ENCODE data around the gene CNTNAP2. TPM values are rescaled to one million over a fixed set of nuclear protein-coding genes. Genes with fewer than 3 reads are reported as not detected.

Gene CNTNAP2
- total and polyA plus RNA-seq, 2 donors from 2014 or later: 0.06 to 0.13 TPM

DNA sequence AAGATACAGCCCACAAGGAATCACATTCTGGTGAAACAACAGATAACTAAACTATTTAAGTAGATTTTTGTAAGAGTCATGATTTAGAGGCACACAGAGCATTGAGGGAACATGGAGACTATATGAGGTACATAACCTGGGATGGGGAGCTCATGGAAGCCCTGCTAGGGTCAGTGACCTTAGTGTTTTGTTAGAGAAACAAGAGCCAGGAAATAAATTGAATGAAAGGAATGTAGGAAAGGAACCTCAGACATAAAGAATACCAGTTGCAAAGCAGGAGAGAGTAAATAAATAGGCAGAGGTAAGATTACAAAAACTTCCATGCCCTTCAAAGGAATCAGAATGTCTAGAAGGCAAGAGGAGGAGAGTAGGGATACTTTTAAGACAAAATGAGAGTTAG, 1076.9 kb downstream of the CNTNAP2 start:
- Histone ChIP-seq H3K27ac (ENCODE audit: low read depth in 2 of 2, low read length in 2 of 2) (no peak overlapping the region), H3K27me3 (ENCODE audit: control insufficient read depth, insufficient read depth, low read length) (no peaks in the 10 kb centered on the region), H3K36me3 (ENCODE audit: control insufficient read depth in 2 of 3, insufficient read depth in 3 of 3, low read length in 3 of 3) (no peaks in the 10 kb centered on the region), H3K4me3 (ENCODE audit: low read length in 3 of 3) (no peak overlapping the region), H3K9me3 (ENCODE audit: control insufficient read depth in 2 of 3, insufficient read depth in 1 of 3, low read length in 3 of 3) (no peaks in the 10 kb centered on the region), H3K9ac (ENCODE audit: low read length in 3 of 3) (no peak overlapping the region), H3K4me1 (ENCODE audit: control insufficient read depth in 2 of 3, insufficient read depth in 2 of 3, low read depth in 1 of 3, low read length in 3 of 3) (no peaks in the 10 kb centered on the region)
- FAIRE-seq (no peak), DNase-seq (peak in 2 of 5 donors; percentile 55 to 64)
- TF ChIP-seq, protein P1, sequence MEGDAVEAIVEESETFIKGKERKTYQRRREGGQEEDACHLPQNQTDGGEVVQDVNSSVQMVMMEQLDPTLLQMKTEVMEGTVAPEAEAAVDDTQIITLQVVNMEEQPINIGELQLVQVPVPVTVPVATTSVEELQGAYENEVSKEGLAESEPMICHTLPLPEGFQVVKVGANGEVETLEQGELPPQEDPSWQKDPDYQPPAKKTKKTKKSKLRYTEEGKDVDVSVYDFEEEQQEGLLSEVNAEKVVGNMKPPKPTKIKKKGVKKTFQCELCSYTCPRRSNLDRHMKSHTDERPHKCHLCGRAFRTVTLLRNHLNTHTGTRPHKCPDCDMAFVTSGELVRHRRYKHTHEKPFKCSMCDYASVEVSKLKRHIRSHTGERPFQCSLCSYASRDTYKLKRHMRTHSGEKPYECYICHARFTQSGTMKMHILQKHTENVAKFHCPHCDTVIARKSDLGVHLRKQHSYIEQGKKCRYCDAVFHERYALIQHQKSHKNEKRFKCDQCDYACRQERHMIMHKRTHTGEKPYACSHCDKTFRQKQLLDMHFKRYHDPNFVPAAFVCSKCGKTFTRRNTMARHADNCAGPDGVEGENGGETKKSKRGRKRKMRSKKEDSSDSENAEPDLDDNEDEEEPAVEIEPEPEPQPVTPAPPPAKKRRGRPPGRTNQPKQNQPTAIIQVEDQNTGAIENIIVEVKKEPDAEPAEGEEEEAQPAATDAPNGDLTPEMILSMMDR (IDR thresholded peaks at IDR 0.05; ENCODE audit: borderline replicate concordance, extremely low read depth, insufficient read depth): no peak
- intact Hi-C loops (cut with DNase I): no loop called here

GRCh38 chr7:147196481-147196880, 1079.9 kb downstream of the CNTNAP2 start:
- no peak overlapping the region for H3K9ac ChIP-seq (ENCODE audit: low read length in 3 of 3)
- no peak overlapping the region for H3K27ac ChIP-seq (ENCODE audit: low read depth in 2 of 2, low read length in 2 of 2)
- H3K9me3 ChIP-seq (ENCODE audit: control insufficient read depth in 2 of 3, insufficient read depth in 1 of 3, low read length in 3 of 3): no peaks in the 10 kb centered on the region
- intact Hi-C loops (cut with DNase I): no loop called here
- H3K36me3 ChIP-seq (ENCODE audit: control insufficient read depth in 2 of 3, insufficient read depth in 3 of 3, low read length in 3 of 3): no peaks in the 10 kb centered on the region
- no peaks in the 10 kb centered on the region for H3K27me3 ChIP-seq (ENCODE audit: control insufficient read depth, insufficient read depth, low read length)
- DNase-seq (peak in 4 of 5 donors; percentile 25 to 67 (median 42)), FAIRE-seq (no peak)
- TF ChIP-seq, protein P1 (IDR thresholded peaks at IDR 0.05; ENCODE audit: borderline replicate concordance, extremely low read depth, insufficient read depth): no peak
- H3K4me3 ChIP-seq (ENCODE audit: low read length in 3 of 3): no peak overlapping the region
- H3K4me1 ChIP-seq (ENCODE audit: control insufficient read depth in 2 of 3, insufficient read depth in 2 of 3, low read depth in 1 of 3, low read length in 3 of 3): no peaks in the 10 kb centered on the region

DNA sequence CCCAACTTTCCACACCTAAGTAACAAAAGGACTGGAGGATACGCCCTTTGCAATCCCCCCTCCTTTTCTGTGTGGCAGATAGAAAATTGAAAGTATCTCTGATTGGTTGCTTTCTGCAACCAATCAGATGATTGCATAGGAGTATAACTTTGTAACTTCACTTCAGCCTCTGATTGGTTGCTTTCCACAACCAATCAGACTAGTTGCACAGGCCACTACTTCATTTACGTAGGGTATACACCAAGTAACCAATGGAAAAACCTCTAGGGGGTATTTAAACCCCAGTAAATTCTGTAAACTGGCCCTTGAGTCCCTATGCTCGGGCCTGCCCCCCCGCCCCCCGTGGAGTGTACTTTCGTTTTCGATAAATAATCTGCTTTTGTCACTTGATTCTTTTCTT, 1080.4 kb downstream of the CNTNAP2 start:
- Histone ChIP-seq H3K4me1 (ENCODE audit: control insufficient read depth in 2 of 3, insufficient read depth in 2 of 3, low read depth in 1 of 3, low read length in 3 of 3) (no peaks in the 10 kb centered on the region), H3K9me3 (ENCODE audit: control insufficient read depth in 2 of 3, insufficient read depth in 1 of 3, low read length in 3 of 3) (no peaks in the 10 kb centered on the region), H3K27ac (ENCODE audit: low read depth in 2 of 2, low read length in 2 of 2) (no peak overlapping the region), H3K36me3 (ENCODE audit: control insufficient read depth in 2 of 3, insufficient read depth in 3 of 3, low read length in 3 of 3) (no peaks in the 10 kb centered on the region), H3K27me3 (ENCODE audit: control insufficient read depth, insufficient read depth, low read length) (no peaks in the 10 kb centered on the region), H3K4me3 (ENCODE audit: low read length in 3 of 3) (no peak overlapping the region), H3K9ac (ENCODE audit: low read length in 3 of 3) (no peak overlapping the region)
- TF ChIP-seq, protein P1 (IDR thresholded peaks at IDR 0.05; ENCODE audit: borderline replicate concordance, extremely low read depth, insufficient read depth): no peak
- DNase-seq: no peak
- intact Hi-C loops (cut with DNase I): no loop called here
- no peak for FAIRE-seq

DNA sequence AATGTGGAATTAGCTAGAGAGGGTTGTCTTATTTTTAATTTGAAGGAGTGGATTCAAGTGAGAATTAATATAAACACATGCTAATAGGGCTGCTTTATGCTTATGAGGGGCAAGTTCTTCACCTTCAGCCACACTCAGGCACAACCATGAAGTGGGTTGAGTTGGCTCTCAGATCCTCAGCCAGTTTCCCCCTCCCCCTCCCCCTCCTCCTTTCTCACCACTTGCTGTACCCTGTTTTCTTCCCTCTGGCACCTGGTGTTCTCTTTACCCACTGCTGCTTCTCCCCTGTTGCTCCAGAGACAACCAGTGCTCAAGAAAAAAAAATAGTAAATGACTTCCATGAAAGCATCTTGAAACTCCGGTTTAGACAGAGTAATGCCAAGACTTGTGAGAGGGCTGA, 1083.3 kb downstream of the CNTNAP2 start:
- intact Hi-C loops (cut with DNase I): no loop called here
- FAIRE-seq: no peak
- H3K9me3 ChIP-seq (ENCODE audit: control insufficient read depth in 2 of 3, insufficient read depth in 1 of 3, low read length in 3 of 3): no peaks in the 10 kb centered on the region
- TF ChIP-seq, protein P1 (IDR thresholded peaks at IDR 0.05; ENCODE audit: borderline replicate concordance, extremely low read depth, insufficient read depth): no peak
- no peak overlapping the region for H3K4me3 ChIP-seq (ENCODE audit: low read length in 3 of 3)
- no peak for DNase-seq
- no peaks in the 10 kb centered on the region for H3K36me3 ChIP-seq (ENCODE audit: control insufficient read depth in 2 of 3, insufficient read depth in 3 of 3, low read length in 3 of 3)
- no peaks in the 10 kb centered on the region for H3K27me3 ChIP-seq (ENCODE audit: control insufficient read depth, insufficient read depth, low read length)
- H3K27ac ChIP-seq (ENCODE audit: low read depth in 2 of 2, low read length in 2 of 2): no peak overlapping the region
- no peak overlapping the region for H3K9ac ChIP-seq (ENCODE audit: low read length in 3 of 3)
- H3K4me1 ChIP-seq (ENCODE audit: control insufficient read depth in 2 of 3, insufficient read depth in 2 of 3, low read depth in 1 of 3, low read length in 3 of 3): no peaks in the 10 kb centered on the region
